ENCODE results near the gene RANBP9. TPM values are rescaled to one million over a fixed set of nuclear protein-coding genes. Genes with fewer than 3 reads are reported as not detected.

Gene RANBP9
- total RNA-seq: 53.9 and 55.1 TPM in 2 replicates

- H4K20me1 ChIP-seq (ENCODE audit: insufficient read depth, low read length): peaks cover 32% of the 10 kb centered on the region
- peaks cover 26% of the 10 kb centered on the region for H3K4me1 ChIP-seq (ENCODE audit: insufficient read depth, low read length)
Observed at GRCh38 chr6:13711733-13712598, at the start of gene RANBP9. RANBP9 (minus strand) TSS chr6:13711835; CDS start chr6:13711505, 330 bp downstream.

GRCh38 chr6:13760307-13761304, 49.0 kb upstream of the RANBP9 start:
- H3K4me1 ChIP-seq (ENCODE audit: insufficient read depth, low read length): peaks cover 30% of the 10 kb centered on the region
- DNase-seq (ENCODE audit: insufficient read length, low spot score, missing footprints): peak; percentile 74
- H4K20me1 ChIP-seq (ENCODE audit: insufficient read depth, low read length): no peaks in the 10 kb centered on the region
- H3K36me3 ChIP-seq (ENCODE audit: insufficient read depth, low read length): no peaks in the 10 kb centered on the region
- peak overlapping the region; percentile 63 for H3K4me2 ChIP-seq (ENCODE audit: insufficient read depth, low read length)
- peak overlapping the region; percentile 79 for H3K27ac ChIP-seq (ENCODE audit: low read depth, low read length)
- H3K4me3 ChIP-seq (ENCODE audit: insufficient read depth, low read length): peak overlapping the region; percentile 27
- peak overlapping the region; percentile 9 for H2AFZ ChIP-seq (ENCODE audit: low read length)
- H3K27me3 ChIP-seq (ENCODE audit: insufficient read depth, low read length): no peaks in the 10 kb centered on the region
- no peaks in the 10 kb centered on the region for H3K9me3 ChIP-seq (ENCODE audit: low read depth, low read length)
- no peak for TF ChIP-seq CTCF (IDR thresholded peaks at IDR 0.05; ENCODE audit: extremely low read depth, low read depth, low read length)
- H3K79me2 ChIP-seq (ENCODE audit: insufficient read depth, low read length): no peaks in the 10 kb centered on the region

More at GRCh38 chr6:13711733-13712598, at the start of gene RANBP9:
- Histone ChIP-seq H3K27me3 (ENCODE audit: insufficient read depth, low read length) (no peaks in the 10 kb centered on the region), H3K79me2 (ENCODE audit: insufficient read depth, low read length) (peaks cover 40% of the 10 kb centered on the region), H3K4me2 (ENCODE audit: insufficient read depth, low read length) (peak within 1 kb of the TSS; percentile 96), H3K9me3 (ENCODE audit: low read depth, low read length) (no peaks in the 10 kb centered on the region), H3K4me3 (ENCODE audit: insufficient read depth, low read length) (peak within 1 kb of the TSS; percentile 92), H2AFZ (ENCODE audit: low read length) (peak within 1 kb of the TSS; percentile 88), H3K36me3 (ENCODE audit: insufficient read depth, low read length) (no peaks in the 10 kb centered on the region), H3K27ac (ENCODE audit: low read depth, low read length) (peak within 1 kb of the TSS; percentile 88)
- no peak for TF ChIP-seq CTCF (IDR thresholded peaks at IDR 0.05; ENCODE audit: extremely low read depth, low read depth, low read length)
- peak; percentile 98 for DNase-seq (ENCODE audit: insufficient read length, low spot score, missing footprints)

- Histone ChIP-seq H3K27ac (ENCODE audit: low read depth, low read length) (no peak overlapping the region), H3K4me3 (ENCODE audit: insufficient read depth, low read length) (no peak overlapping the region), H3K36me3 (ENCODE audit: insufficient read depth, low read length) (no peaks in the 10 kb centered on the region), H2AFZ (ENCODE audit: low read length) (no peak overlapping the region), H3K9me3 (ENCODE audit: low read depth, low read length) (no peaks in the 10 kb centered on the region), H3K27me3 (ENCODE audit: insufficient read depth, low read length) (no peaks in the 10 kb centered on the region), H3K79me2 (ENCODE audit: insufficient read depth, low read length) (no peaks in the 10 kb centered on the region), H3K4me1 (ENCODE audit: insufficient read depth, low read length) (peaks cover 29% of the 10 kb centered on the region), H3K4me2 (ENCODE audit: insufficient read depth, low read length) (no peak overlapping the region), H4K20me1 (ENCODE audit: insufficient read depth, low read length) (no peaks in the 10 kb centered on the region)
- TF ChIP-seq CTCF (IDR thresholded peaks at IDR 0.05; ENCODE audit: extremely low read depth, low read depth, low read length): no peak
- no peak for DNase-seq (ENCODE audit: insufficient read length, low spot score, missing footprints)
Observed at GRCh38 chr6:13759025-13759424, 47.4 kb upstream of the RANBP9 start.
